ENCODE data around the gene PRRC2C. TPM values are rescaled to one million over a fixed set of nuclear protein-coding genes. Genes with fewer than 3 reads are reported as not detected.

The PRRC2C gene
- total RNA-seq, 2 experiments from 2014 or later, result 73.5 to 191 TPM

GRCh38 chr1:171616586-171616985, 131.3 kb downstream of the PRRC2C start:
- Histone ChIP-seq H3K9me2 (ENCODE audit: insufficient read depth, low read length) (no peaks in the 10 kb centered on the region), H3K27ac (ENCODE audit: low read depth, low read length, poor library complexity, severe bottlenecking) (no peak overlapping the region), H3K4me1 (ENCODE audit: insufficient read depth, low read length, poor library complexity, severe bottlenecking) (no peaks in the 10 kb centered on the region), H2AFZ (ENCODE audit: low read length) (no peak overlapping the region), H3K79me2 (ENCODE audit: insufficient read depth, low read depth, low read length) (no peaks in the 10 kb centered on the region), H4K20me1 (ENCODE audit: insufficient read depth, low read length) (no peaks in the 10 kb centered on the region), H3K4me2 (ENCODE audit: low read length) (no peak overlapping the region), H3K36me3 (ENCODE audit: insufficient read depth, low read length) (no peaks in the 10 kb centered on the region), H3K9me3 (ENCODE audit: low read length) (no peaks in the 10 kb centered on the region), H3K4me3 (ENCODE audit: low read depth, low read length, poor library complexity, severe bottlenecking) (no peak overlapping the region)
- BruUV-seq (replicated peaks), result no TSS peak
- intact Hi-C loops (cut with micrococcal nuclease; ENCODE audit: unreplicated experiment), result no loop called here
- DNase-seq (ENCODE audit: low spot score), result no peak
- ChIA-PET CTCF (ENCODE audit: unreplicated experiment) (no interaction called here), POLR2A (no interaction called here)
- TF ChIP-seq EZH2phosphoT487 (IDR thresholded peaks at IDR 0.05; ENCODE audit: borderline replicate concordance, low read depth, low read length) (no peak), CTCF (conservative IDR thresholded peaks at IDR 0.05; ENCODE audit: low read length) (no peak)

- no peaks in the 10 kb centered on the region for H3K9me2 ChIP-seq (ENCODE audit: insufficient read depth, low read length)
- POLR2A ChIA-PET, result interaction anchor here (0.6 kb wide), 1 partner anchor 177 kb away, joined by 4 read pairs; no protein-coding TSS in a partner anchor
These were observed 136.8 kb downstream of the PRRC2C start, which contains the start of gene MYOCOS for GRCh38 chr1:171622152-171622462. MYOCOS (plus strand) TSS chr1:171622243; CDS start chr1:171623884, 1,641 bp downstream.

More at GRCh38 chr1:171622152-171622462, 136.8 kb downstream of the PRRC2C start, which contains the start of gene MYOCOS:
- H3K4me3 ChIP-seq (ENCODE audit: low read depth, low read length, poor library complexity, severe bottlenecking), result no peak within 1 kb of the TSS
- intact Hi-C loops (cut with micrococcal nuclease; ENCODE audit: unreplicated experiment), result no loop called here
- no peaks in the 10 kb centered on the region for H3K79me2 ChIP-seq (ENCODE audit: insufficient read depth, low read depth, low read length)
- H4K20me1 ChIP-seq (ENCODE audit: insufficient read depth, low read length), result no peaks in the 10 kb centered on the region
- no peak within 1 kb of the TSS for H3K4me2 ChIP-seq (ENCODE audit: low read length)
- TF ChIP-seq EZH2phosphoT487 (IDR thresholded peaks at IDR 0.05; ENCODE audit: borderline replicate concordance, low read depth, low read length), result no peak
- TF ChIP-seq CTCF (conservative IDR thresholded peaks at IDR 0.05; ENCODE audit: low read length), result no peak
- H3K27ac ChIP-seq (ENCODE audit: low read depth, low read length, poor library complexity, severe bottlenecking), result no peak within 1 kb of the TSS
- DNase-seq (ENCODE audit: low spot score), result no peak
- H3K36me3 ChIP-seq (ENCODE audit: insufficient read depth, low read length), result no peaks in the 10 kb centered on the region
- no peak within 1 kb of the TSS for H2AFZ ChIP-seq (ENCODE audit: low read length)
- H3K4me1 ChIP-seq (ENCODE audit: insufficient read depth, low read length, poor library complexity, severe bottlenecking), result no peaks in the 10 kb centered on the region
- CTCF ChIA-PET (ENCODE audit: unreplicated experiment), result no interaction called here
- no peaks in the 10 kb centered on the region for H3K9me3 ChIP-seq (ENCODE audit: low read length)
- no TSS peak for BruUV-seq (replicated peaks)

Data from OCI-LY7 (cell line).